C4-2B (cell line): ENCODE results near the gene CMTM8.

Experiments
- CTCF ChIP-seq: fragments of 450-650 bp; conservative IDR thresholded peaks from 2 replicates; pipeline ENCODE4 v1.5.1; 2017; ENCODE audit warnings: mild to moderate bottlenecking
- ZFX ChIP-seq: fragments of 450-650 bp; IDR thresholded peaks from 2 replicates; pipeline ENCODE4 v1.6.1; 2017

GRCh38 chr3:32323604-32324003 is 85.1 kb downstream of the CMTM8 start:
- TF ChIP-seq CTCF (no peak), ZFX (no peak)
